Naive thymus-derived CD4-positive, alpha-beta T cell (primary cell): ENCODE data around the gene NUDT3. TPM values are rescaled to one million over a fixed set of nuclear protein-coding genes. Genes with fewer than 3 reads are reported as not detected.

Experiments
- ATAC-seq: fragments of 150-1000 bp; cut with Tn5 transposase; 2 replicates; pipeline ENCODE4 v1.10.0; 2021; ENCODE audit warnings: mild to moderate bottlenecking, moderate library complexity
- CTCF ChIA-PET: fragments of 350-600 bp; sonication (Branson Sonifier 250); formaldehyde crosslinking; loops from one replicate; lab custom pipeline; 2021; ENCODE audit warnings: antibody characterized with exemption; lab: Charles Lee
- POLR2A ChIA-PET: fragments of 350-600 bp; sonication (Branson Sonifier 250); formaldehyde crosslinking; loops from one replicate; lab custom pipeline; 2021; ENCODE audit warnings: antibody characterized with exemption, inconsistent platforms; lab: Charles Lee
- DNase-seq, 9 donors: peaks; one replicate each; pipeline versions ENCODE4 v3.0.0 to v3.0.0-alpha.2; 2020 to 2022; ENCODE audit warnings: mixed read lengths in 1 of 9
- H3K27ac ChIP-seq: one replicate; pipeline ENCODE4 v1.7.0; 2013; ENCODE audit warnings: mild to moderate bottlenecking, low read depth, low read length, moderate library complexity
- H3K27me3 ChIP-seq, 2 donors: one replicate each; pipeline ENCODE4 v1.7.0; 2013; ENCODE audit warnings: low read length in 2 of 2, mild to moderate bottlenecking in 2 of 2, moderate library complexity in 2 of 2; ENCODE audit not compliant: control insufficient read depth in 2 of 2, insufficient read depth in 2 of 2
- H3K36me3 ChIP-seq, 3 experiments: 1 replicate in 2 of 3; 2 replicates in 1 of 3; pipeline ENCODE4 v1.7.0; 2013; ENCODE audit warnings: low read length in 3 of 3, mild to moderate bottlenecking in 3 of 3, moderate library complexity in 1 of 3; ENCODE audit not compliant: insufficient read depth in 3 of 3, control insufficient read depth in 2 of 3
- H3K4me1 ChIP-seq, 2 donors: one replicate each; pipeline ENCODE4 v1.7.0; 2013; ENCODE audit warnings: low read length in 2 of 2, mild to moderate bottlenecking in 2 of 2, moderate library complexity in 1 of 2; ENCODE audit not compliant: control insufficient read depth in 2 of 2, insufficient read depth in 2 of 2
- H3K4me3 ChIP-seq: 2 replicates; pipeline ENCODE4 v1.7.0; 2013; ENCODE audit warnings: mild to moderate bottlenecking, low read length
- H3K9me3 ChIP-seq, 3 experiments: 1 replicate in 2 of 3; 2 replicates in 1 of 3; pipeline ENCODE4 v1.7.0; 2013; ENCODE audit warnings: low read length in 3 of 3; ENCODE audit not compliant: control insufficient read depth in 2 of 3
- H3K27ac Mint-ChIP-seq, 9 donors: one replicate each; pipeline ENCODE4 v1.8.0; 2020 to 2022; ENCODE audit warnings: mixed read lengths in 9 of 9, mild to moderate bottlenecking in 8 of 9, moderate library complexity in 5 of 9, inconsistent platforms in 2 of 9
- H3K27me3 Mint-ChIP-seq, 5 donors: one replicate each; pipeline ENCODE4 v1.8.0; 2021 to 2022; ENCODE audit warnings: mixed read lengths in 5 of 5, mild to moderate bottlenecking in 1 of 5
- H3K36me3 Mint-ChIP-seq, 5 donors: one replicate each; pipeline ENCODE4 v1.8.0; 2020 to 2022; ENCODE audit warnings: mixed read lengths in 5 of 5, mild to moderate bottlenecking in 3 of 5, inconsistent platforms in 1 of 5
- H3K4me1 Mint-ChIP-seq, 7 donors: one replicate each; pipeline ENCODE4 v1.8.0; 2020 to 2022; ENCODE audit warnings: mixed read lengths in 7 of 7, mild to moderate bottlenecking in 3 of 7, inconsistent platforms in 1 of 7
- H3K4me3 Mint-ChIP-seq, 10 donors: one replicate each; pipeline ENCODE4 v1.8.0; 2020 to 2022; ENCODE audit warnings: mild to moderate bottlenecking in 10 of 10, mixed read lengths in 10 of 10, moderate library complexity in 6 of 10, inconsistent platforms in 2 of 10
- H3K9me3 Mint-ChIP-seq, 11 donors: one replicate each; pipeline ENCODE4 v1.8.0; 2020 to 2022; ENCODE audit warnings: mixed read lengths in 11 of 11, mild to moderate bottlenecking in 4 of 11, inconsistent platforms in 1 of 11, moderate library complexity in 1 of 11
- intact Hi-C, 2 donors: fragments of 100-400 bp; cut with micrococcal nuclease; formaldehyde crosslinking; loops; one replicate each; pipeline ENCODE4 v1.15.1; 2023
- polyA plus RNA-seq, 2 donors: library from polyadenylated mRNA; unstranded; fragments of 300-500 nt; fragmentation: Illumina TruSeq; gene quantifications; one replicate each; pipeline ENCODE4 v1.2.3, GENCODE V29; 2021
- total RNA-seq, 6 experiments: library from RNA in 5 of 6; stranded (reverse) in 5 of 6; gene quantifications; 1 replicate in 5 of 6; 2 replicates in 1 of 6; pipeline ENCODE4 v1.2.3 and lab custom pipeline; 2021 to 2026

Gene NUDT3
- total and polyA plus RNA-seq, 7 experiments from 2014 or later: 10.4 to 29.7 (median 23.4) TPM

DNA sequence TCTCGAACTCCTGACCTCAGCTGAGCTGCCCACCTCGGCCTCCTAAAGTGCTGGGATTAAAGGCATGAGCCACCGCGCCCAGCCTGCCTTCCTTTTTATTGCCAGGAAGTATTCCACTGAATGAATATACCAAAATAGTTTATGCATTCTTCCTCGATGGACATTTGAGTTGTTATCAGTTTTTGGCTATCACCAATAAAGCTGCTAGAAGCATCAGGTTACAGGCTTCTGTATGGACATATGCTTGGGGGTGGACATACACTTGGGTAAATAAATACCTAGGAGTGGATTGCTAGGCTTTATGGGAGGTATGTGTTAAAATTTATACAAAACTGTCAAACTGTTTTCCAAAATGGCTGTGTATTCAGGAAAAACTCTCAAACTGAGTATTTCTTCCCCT is 43.4 kb upstream of the NUDT3 start:
- Histone ChIP-seq H3K4me3 (no peak overlapping the region), H3K9me3 (no peaks in the 10 kb centered on the region), H3K27me3 (no peaks in the 10 kb centered on the region), H3K36me3 (no peaks in the 10 kb centered on the region), H3K27ac (no peak overlapping the region), H3K4me1 (no peaks in the 10 kb centered on the region)
- H3K9me3 Mint-ChIP-seq: peaks cover 0 to 7% (median 0%) of the 10 kb centered on the region in 11 donors
- intact Hi-C loops: no loop called here
- ChIA-PET CTCF (no interaction called here), POLR2A (no interaction called here)
- no peak overlapping the region for H3K4me3 Mint-ChIP-seq
- no peak overlapping the region for H3K27ac Mint-ChIP-seq
- peaks cover 0 to 6% (median 0%) of the 10 kb centered on the region in 5 donors for H3K36me3 Mint-ChIP-seq
- no peaks in the 10 kb centered on the region for H3K27me3 Mint-ChIP-seq
- ATAC-seq: no peak
- H3K4me1 Mint-ChIP-seq: peaks cover 0 to 1% (median 0%) of the 10 kb centered on the region in 7 donors
- DNase-seq: no peak

DNA sequence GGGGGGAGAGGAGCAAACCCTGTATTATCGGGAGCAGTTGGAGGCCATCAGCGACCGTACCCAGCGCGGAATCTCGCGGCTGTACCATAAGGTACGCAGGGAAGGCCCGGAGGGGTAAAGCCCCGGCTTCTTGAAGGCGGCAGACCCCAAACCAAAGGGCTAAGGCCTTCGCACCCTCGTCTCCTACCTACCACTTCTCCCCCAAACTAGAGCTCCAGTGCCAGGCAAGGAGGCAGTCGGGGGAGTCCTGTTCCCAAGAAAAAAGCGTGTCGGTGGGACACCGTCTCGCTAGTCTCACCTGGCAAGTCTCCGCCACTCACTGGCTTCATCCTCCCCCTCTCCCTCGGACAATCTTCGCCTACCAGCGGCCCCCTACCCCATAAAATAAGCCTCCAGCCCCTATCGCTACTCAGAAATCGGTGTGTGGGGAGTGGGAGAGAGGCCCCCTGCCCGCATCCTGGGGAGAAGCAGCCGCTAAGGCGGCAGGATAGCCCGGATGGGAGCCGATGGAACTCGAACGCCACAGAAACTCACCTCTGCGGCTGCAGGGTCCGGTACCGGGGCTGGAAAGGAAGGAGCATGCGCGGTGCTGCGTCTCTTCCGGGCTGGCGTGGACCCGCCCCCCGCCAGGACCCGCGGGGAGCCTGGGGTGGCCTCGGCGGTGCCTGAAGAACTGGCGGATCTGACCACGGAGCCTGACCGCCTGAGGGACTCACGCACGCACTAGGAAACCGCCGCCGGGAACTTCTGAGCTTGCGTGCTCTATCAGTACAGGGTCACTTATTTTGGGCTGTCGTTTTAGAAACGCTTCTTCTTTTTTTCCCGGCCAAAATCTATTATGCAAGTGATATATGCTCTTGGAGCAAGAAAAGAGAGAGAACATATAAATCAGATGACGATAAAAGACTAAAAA is 33.3 kb upstream of the NUDT3 start, which contains the start of gene RPS10:
Gene RPS10, minus strand, starts transcription at position 572 of the 913 bp plus-strand sequence. CDS start 848 bp downstream, outside the sequence.
- Histone ChIP-seq H3K4me1 (peaks cover 7 to 18% of the 10 kb centered on the region in 2 donors), H3K9me3 (no peaks in the 10 kb centered on the region), H3K27me3 (no peaks in the 10 kb centered on the region), H3K4me3 (peak within 1 kb of the TSS; percentile 98), H3K27ac (peak within 1 kb of the TSS; percentile 93), H3K36me3 (peaks cover 9 to 46% (median 19%) of the 10 kb centered on the region in 3 experiments)
- ATAC-seq (peak; percentile 100), DNase-seq (peak; percentile 80 to 94 (median 88))
- peak within 1 kb of the TSS; percentile 93 to 99 (median 97) for H3K4me3 Mint-ChIP-seq
- H3K27me3 Mint-ChIP-seq: peaks cover 0 to 3% (median 0%) of the 10 kb centered on the region in 5 donors
- CTCF ChIA-PET: interaction anchor here (0.6 to 2.1 kb wide), 6 partner anchors 11 to 1376 kb away, joined by 3 to 5 read pairs (median 4); no protein-coding TSS in a partner anchor
- peaks cover 0 to 2% (median 0%) of the 10 kb centered on the region in 11 donors for H3K9me3 Mint-ChIP-seq
- H3K36me3 Mint-ChIP-seq: peaks cover 0 to 27% (median 8%) of the 10 kb centered on the region in 5 donors
- intact Hi-C loops: loop anchor here (1.0 to 5.0 kb wide), 8 partner anchors 33 to 832 kb away; partner anchors contain the start of genes NUDT3 (in 2 of the 2), SMIM29 (in 2 of the 2), ANKS1A (in 1 of the 2) and HMGA1 (in 1 of the 2)
- peaks cover 13 to 43% (median 31%) of the 10 kb centered on the region in 7 donors for H3K4me1 Mint-ChIP-seq
- POLR2A ChIA-PET: interaction anchor here (0.6 to 3.8 kb wide), 16 partner anchors 10 to 1889 kb away, joined by 3 to 20 read pairs (median 4); partner anchors contain the start of genes BLTP3A, HMGA1 and SMIM29
- H3K27ac Mint-ChIP-seq: peak within 1 kb of the TSS; percentile 95 to 99 (median 98)

GRCh38 chr6:34425132-34425497 is 32.6 kb upstream of the NUDT3 start:
- H3K9me3 Mint-ChIP-seq: no peaks in the 10 kb centered on the region
- ATAC-seq: no peak
- POLR2A ChIA-PET: interaction anchor here (1.0 to 3.8 kb wide), 6 partner anchors 9 to 243 kb away, joined by 4 to 20 read pairs (median 8); partner anchors contain the start of genes HMGA1 and SMIM29
- peak overlapping the region; percentile 93 to 99 (median 97) for H3K4me3 Mint-ChIP-seq
- CTCF ChIA-PET: interaction anchor here (1.0 to 2.1 kb wide), 2 partner anchors 10 to 229 kb away, joined by 4 to 5 read pairs; no protein-coding TSS in a partner anchor
- peaks cover 7 to 18% of the 10 kb centered on the region in 2 donors for H3K4me1 ChIP-seq
- H3K27me3 ChIP-seq: no peaks in the 10 kb centered on the region
- peaks cover 9 to 52% (median 21%) of the 10 kb centered on the region in 3 experiments for H3K36me3 ChIP-seq
- H3K27ac ChIP-seq: peak overlapping the region; percentile 93
- peak overlapping the region; percentile 98 for H3K4me3 ChIP-seq
- no peaks in the 10 kb centered on the region for H3K9me3 ChIP-seq
- peaks cover 0 to 29% (median 8%) of the 10 kb centered on the region in 5 donors for H3K36me3 Mint-ChIP-seq
- H3K27ac Mint-ChIP-seq: peak overlapping the region; percentile 95 to 99 (median 98)
- intact Hi-C loops: loop anchor here (2.0 to 5.0 kb wide), 3 partner anchors 32 to 832 kb away; partner anchors contain the start of genes ILRUN (in 1 of the 2), NUDT3 (in 1 of the 2) and ZNF76 (in 1 of the 2)
- H3K4me1 Mint-ChIP-seq: peaks cover 13 to 43% (median 31%) of the 10 kb centered on the region in 7 donors
- H3K27me3 Mint-ChIP-seq: no peaks in the 10 kb centered on the region
- DNase-seq: peak in 3 of 9 donors; percentile 14 to 34 (median 16)

GRCh38 chr6:34424200-34425131 is 32.0 kb upstream of the NUDT3 start:
- no peak for DNase-seq
- Histone ChIP-seq H3K9me3 (no peaks in the 10 kb centered on the region), H3K27me3 (no peaks in the 10 kb centered on the region), H3K4me3 (peak overlapping the region; percentile 98), H3K4me1 (peaks cover 7 to 18% of the 10 kb centered on the region in 2 donors), H3K36me3 (peaks cover 9 to 58% (median 22%) of the 10 kb centered on the region in 3 experiments), H3K27ac (peak overlapping the region; percentile 93)
- POLR2A ChIA-PET: interaction anchor here (0.5 to 3.8 kb wide), 9 partner anchors 9 to 1380 kb away, joined by 3 to 20 read pairs (median 4); partner anchors contain the start of genes HMGA1 and SMIM29
- no peaks in the 10 kb centered on the region for H3K27me3 Mint-ChIP-seq
- H3K4me3 Mint-ChIP-seq: peak overlapping the region; percentile 93 to 99 (median 97)
- no peaks in the 10 kb centered on the region for H3K9me3 Mint-ChIP-seq
- peaks cover 0 to 32% (median 10%) of the 10 kb centered on the region in 5 donors for H3K36me3 Mint-ChIP-seq
- no peak for ATAC-seq
- CTCF ChIA-PET: interaction anchor here (1.0 to 2.1 kb wide), 3 partner anchors 10 to 228 kb away, joined by 4 to 8 read pairs (median 5); no protein-coding TSS in a partner anchor
- intact Hi-C loops: loop anchor here (2.0 to 5.0 kb wide), 3 partner anchors 32 to 833 kb away; partner anchors contain the start of genes ILRUN (in 1 of the 2), NUDT3 (in 1 of the 2) and ZNF76 (in 1 of the 2)
- H3K4me1 Mint-ChIP-seq: peaks cover 13 to 43% (median 31%) of the 10 kb centered on the region in 7 donors
- H3K27ac Mint-ChIP-seq: peak overlapping the region; percentile 95 to 99 (median 98)

DNA sequence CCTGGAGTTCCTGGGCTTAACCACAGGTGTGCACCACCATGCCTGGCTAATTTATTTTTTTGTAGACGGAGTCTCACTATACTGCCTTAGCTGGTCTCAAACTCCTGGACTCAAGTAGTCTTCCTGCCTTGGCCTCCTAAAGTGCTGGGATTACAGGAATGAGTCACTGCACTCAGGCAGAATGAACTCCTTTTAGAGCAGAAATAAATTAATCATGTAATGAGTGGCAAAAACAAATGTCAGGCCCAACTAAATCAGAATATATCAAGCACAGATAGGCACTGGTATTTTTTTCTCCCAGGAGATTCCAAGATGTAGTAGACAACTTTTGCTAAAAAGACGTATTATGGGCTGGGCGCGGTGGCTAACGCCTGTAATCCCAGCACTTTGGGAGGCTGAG is 30.8 kb upstream of the NUDT3 start:
- Histone ChIP-seq H3K9me3 (no peaks in the 10 kb centered on the region), H3K27ac (peak overlapping the region; percentile 93), H3K27me3 (no peaks in the 10 kb centered on the region), H3K4me1 (peaks cover 7 to 18% of the 10 kb centered on the region in 2 donors), H3K36me3 (peaks cover 9 to 66% (median 28%) of the 10 kb centered on the region in 3 experiments), H3K4me3 (no peak overlapping the region)
- Mint-ChIP-seq H3K4me3 (peak overlapping the region in 7 of 10 donors; percentile 7 to 98 (median 39)), H3K27me3 (no peaks in the 10 kb centered on the region), H3K36me3 (peaks cover 5 to 37% (median 11%) of the 10 kb centered on the region in 5 donors), H3K9me3 (no peaks in the 10 kb centered on the region), H3K27ac (peak overlapping the region in 7 of 9 donors; percentile 24 to 95 (median 59)), H3K4me1 (peaks cover 13 to 45% (median 34%) of the 10 kb centered on the region in 7 donors)
- CTCF ChIA-PET: interaction anchor here (1.1 to 1.2 kb wide), 2 partner anchors 9 to 185 kb away, joined by 3 to 8 read pairs; no protein-coding TSS in a partner anchor
- DNase-seq (no peak), ATAC-seq (no peak)
- intact Hi-C loops: no loop called here
- POLR2A ChIA-PET: interaction anchor here (0.7 to 3.8 kb wide), 3 partner anchors 174 to 199 kb away, joined by 3 to 20 read pairs (median 6); partner anchors contain the start of genes HMGA1 and SMIM29
